ENCODE measurements around the gene ABR. TPM values are rescaled to one million over a fixed set of nuclear protein-coding genes. Genes with fewer than 3 reads are reported as not detected.

ABR gene
- total RNA-seq, 4 donors from 2014 or later, result 35.4 to 192 (median 138) TPM

DNA sequence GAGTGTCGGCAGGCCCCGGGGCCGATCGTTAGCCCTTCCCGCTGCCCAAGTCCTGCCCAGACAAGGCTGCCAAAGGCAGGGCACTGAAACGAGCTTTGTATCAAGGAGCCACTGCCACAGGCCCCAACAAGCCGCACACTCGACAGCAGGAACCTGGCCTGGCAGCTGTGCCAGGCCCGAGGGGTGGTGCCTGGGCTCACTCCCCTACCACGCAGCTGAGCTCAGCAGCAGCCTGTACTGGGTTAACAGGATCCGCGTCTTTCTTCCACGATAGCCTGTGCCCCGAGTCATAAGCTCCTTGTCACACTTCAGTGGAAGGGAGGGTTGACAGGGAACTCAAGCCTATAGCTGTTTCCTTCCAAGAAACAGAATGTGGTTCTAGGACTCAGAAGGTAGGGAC lies 87.9 kb downstream of the ABR start:
- Histone ChIP-seq H3K4me3 (no peak overlapping the region), H3K9me3 (no peaks in the 10 kb centered on the region), H3K4me1 (peaks cover 0 to 4% of the 10 kb centered on the region in 2 donors), H3K27ac (no peak overlapping the region), H3K36me3 (no peaks in the 10 kb centered on the region), H3K27me3 (no peaks in the 10 kb centered on the region)
- DNase-seq, result no peak
- no peak for TF ChIP-seq POLR2A (IDR thresholded peaks at IDR 0.05)
- TF ChIP-seq, protein P1, sequence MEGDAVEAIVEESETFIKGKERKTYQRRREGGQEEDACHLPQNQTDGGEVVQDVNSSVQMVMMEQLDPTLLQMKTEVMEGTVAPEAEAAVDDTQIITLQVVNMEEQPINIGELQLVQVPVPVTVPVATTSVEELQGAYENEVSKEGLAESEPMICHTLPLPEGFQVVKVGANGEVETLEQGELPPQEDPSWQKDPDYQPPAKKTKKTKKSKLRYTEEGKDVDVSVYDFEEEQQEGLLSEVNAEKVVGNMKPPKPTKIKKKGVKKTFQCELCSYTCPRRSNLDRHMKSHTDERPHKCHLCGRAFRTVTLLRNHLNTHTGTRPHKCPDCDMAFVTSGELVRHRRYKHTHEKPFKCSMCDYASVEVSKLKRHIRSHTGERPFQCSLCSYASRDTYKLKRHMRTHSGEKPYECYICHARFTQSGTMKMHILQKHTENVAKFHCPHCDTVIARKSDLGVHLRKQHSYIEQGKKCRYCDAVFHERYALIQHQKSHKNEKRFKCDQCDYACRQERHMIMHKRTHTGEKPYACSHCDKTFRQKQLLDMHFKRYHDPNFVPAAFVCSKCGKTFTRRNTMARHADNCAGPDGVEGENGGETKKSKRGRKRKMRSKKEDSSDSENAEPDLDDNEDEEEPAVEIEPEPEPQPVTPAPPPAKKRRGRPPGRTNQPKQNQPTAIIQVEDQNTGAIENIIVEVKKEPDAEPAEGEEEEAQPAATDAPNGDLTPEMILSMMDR (IDR thresholded peaks at IDR 0.05), result no peak
- intact Hi-C loops (cut with DNase I; ENCODE audit: low total_unique reads), result no loop called here

- H3K36me3 ChIP-seq, result no peaks in the 10 kb centered on the region
- H3K4me3 ChIP-seq, result no peak overlapping the region
- H3K27me3 ChIP-seq, result no peaks in the 10 kb centered on the region
- DNase-seq, result no peak
- no peaks in the 10 kb centered on the region for H3K9me3 ChIP-seq
- no peak overlapping the region for H3K27ac ChIP-seq
- H3K4me1 ChIP-seq, result peaks cover 0 to 4% of the 10 kb centered on the region in 2 donors
- intact Hi-C loops (cut with DNase I; ENCODE audit: low total_unique reads), result no loop called here
- TF ChIP-seq, protein P1 (IDR thresholded peaks at IDR 0.05), result no peak
- TF ChIP-seq POLR2A (IDR thresholded peaks at IDR 0.05), result no peak
Measured at GRCh38 chr17:1091190-1091534, 88.6 kb downstream of the ABR start.

GRCh38 chr17:1090465-1091189 lies 89.2 kb downstream of the ABR start:
- Histone ChIP-seq H3K9me3 (no peaks in the 10 kb centered on the region), H3K27me3 (no peaks in the 10 kb centered on the region), H3K4me3 (no peak overlapping the region), H3K27ac (no peak overlapping the region), H3K36me3 (no peaks in the 10 kb centered on the region), H3K4me1 (peaks cover 0 to 4% of the 10 kb centered on the region in 2 donors)
- TF ChIP-seq, protein P1 (IDR thresholded peaks at IDR 0.05), result no peak
- TF ChIP-seq POLR2A (IDR thresholded peaks at IDR 0.05), result no peak
- intact Hi-C loops (cut with DNase I; ENCODE audit: low total_unique reads), result no loop called here
- no peak for DNase-seq

GRCh38 chr17:1089915-1090314 lies 89.9 kb downstream of the ABR start:
- Histone ChIP-seq H3K4me1 (peaks cover 0 to 4% of the 10 kb centered on the region in 2 donors), H3K27ac (no peak overlapping the region), H3K4me3 (no peak overlapping the region), H3K36me3 (no peaks in the 10 kb centered on the region), H3K27me3 (no peaks in the 10 kb centered on the region), H3K9me3 (no peaks in the 10 kb centered on the region)
- DNase-seq, result peak in 1 of 2 donors; percentile 63
- intact Hi-C loops (cut with DNase I; ENCODE audit: low total_unique reads), result no loop called here
- no peak for TF ChIP-seq POLR2A (IDR thresholded peaks at IDR 0.05)
- TF ChIP-seq, protein P1 (IDR thresholded peaks at IDR 0.05), result no peak

- peak overlapping the region; percentile 50 to 59 for H3K27ac ChIP-seq
- H3K27me3 ChIP-seq, result no peaks in the 10 kb centered on the region
- TF ChIP-seq, protein P1 (IDR thresholded peaks at IDR 0.05), result no peak
- no peak for TF ChIP-seq POLR2A (IDR thresholded peaks at IDR 0.05)
- intact Hi-C loops (cut with DNase I; ENCODE audit: low total_unique reads), result no loop called here
- DNase-seq, result peak; percentile 66 to 77
- H3K4me3 ChIP-seq, result no peak overlapping the region
- H3K36me3 ChIP-seq, result no peaks in the 10 kb centered on the region
- no peaks in the 10 kb centered on the region for H3K9me3 ChIP-seq
- peaks cover 0 to 4% of the 10 kb centered on the region in 2 donors for H3K4me1 ChIP-seq
Measured at GRCh38 chr17:1087381-1088241, 92.2 kb downstream of the ABR start.
